Keratinocyte (primary cell): ENCODE measurements around the gene SMARCD2.

Source experiments
- CTCF ChIP-seq, 3 experiments: IDR thresholded peaks in 1 of 3; conservative IDR thresholded peaks in 1 of 3; optimal IDR thresholded peaks in 1 of 3; 2 replicates in 2 of 3; 3 replicates in 1 of 3; pipeline versions ENCODE3 to v1.5.1; 2011; ENCODE audit warnings: low read length in 3 of 3, mild to moderate bottlenecking in 3 of 3, moderate library complexity in 2 of 3, control low read depth in 1 of 3, inconsistent platforms in 1 of 3; ENCODE audit not compliant: insufficient read depth in 2 of 3; ENCODE audit errors: extremely low read depth in 1 of 3
- EZH2 ChIP-seq: IDR thresholded peaks from one replicate; pipeline ENCODE4 v1.6.1; 2012; ENCODE audit warnings: inconsistent platforms, mild to moderate bottlenecking, low read length, moderate library complexity

- TF ChIP-seq CTCF (optimal IDR thresholded peaks at IDR 0.05 in 1 of 3, IDR thresholded peaks at IDR 0.05 in 1 of 3, conservative IDR thresholded peaks at IDR 0.05 in 1 of 3; ENCODE audit: extremely low read depth in 1 of 3, insufficient read depth in 2 of 3, low read length in 3 of 3): no peak
- no peak for TF ChIP-seq EZH2
Measured at GRCh38 chr17:63785556-63785955, 56.9 kb downstream of the SMARCD2 start.
